Stimulated activated effector memory CD8-positive, alpha-beta T cell treated with anti-CD3 and anti-CD28 coated beads, Interleukin-12 subunit alpha, Interleukin-12 subunit beta, amount 100 ng/mL, for 72 hours (primary cell): ENCODE measurements around the gene ERGIC1.
A peak's percentile ranks its signal among the peaks of the same experiment; 100 is the strongest.
"Not testable (repeated sequence)": the region's sequence is repeated elsewhere in the genome, so short reads cannot be mapped to it uniquely, and the experiment has no call there.

Experiments used
- ATAC-seq: fragments of 150-1000 bp; cut with Tn5 transposase; 2 replicates; pipeline ENCODE4 v1.10.0; 2021
- DNase-seq, 2 donors: peaks; one replicate each; pipeline ENCODE4 v3.0.0; 2021 to 2022; ENCODE audit warnings: low spot score in 2 of 2
- H3K27ac Mint-ChIP-seq: one replicate; pipeline ENCODE4 v1.8.0; 2022; ENCODE audit warnings: mild to moderate bottlenecking, mixed read lengths
- H3K36me3 Mint-ChIP-seq: one replicate; pipeline ENCODE4 v1.8.0; 2022; ENCODE audit warnings: mild to moderate bottlenecking, mixed read lengths
- H3K4me1 Mint-ChIP-seq: one replicate; pipeline ENCODE4 v1.8.0; 2022; ENCODE audit warnings: mixed read lengths
- H3K4me3 Mint-ChIP-seq: one replicate; pipeline ENCODE4 v1.8.0; 2022; ENCODE audit warnings: mild to moderate bottlenecking, mixed read lengths
- H3K9me3 Mint-ChIP-seq: one replicate; pipeline ENCODE4 v1.8.0; 2022; ENCODE audit warnings: mixed read lengths

Gene ERGIC1

GRCh38 chr5:172858511-172858989, 24.5 kb downstream of the ERGIC1 start:
- no peak for DNase-seq
- no peaks in the 10 kb centered on the region for H3K9me3 Mint-ChIP-seq
- no peak for ATAC-seq
- H3K4me3 Mint-ChIP-seq = no peak overlapping the region
- peaks cover 6% of the 10 kb centered on the region for H3K36me3 Mint-ChIP-seq
- H3K4me1 Mint-ChIP-seq = peaks cover 84% of the 10 kb centered on the region
- peak overlapping the region; percentile 81 for H3K27ac Mint-ChIP-seq

DNA sequence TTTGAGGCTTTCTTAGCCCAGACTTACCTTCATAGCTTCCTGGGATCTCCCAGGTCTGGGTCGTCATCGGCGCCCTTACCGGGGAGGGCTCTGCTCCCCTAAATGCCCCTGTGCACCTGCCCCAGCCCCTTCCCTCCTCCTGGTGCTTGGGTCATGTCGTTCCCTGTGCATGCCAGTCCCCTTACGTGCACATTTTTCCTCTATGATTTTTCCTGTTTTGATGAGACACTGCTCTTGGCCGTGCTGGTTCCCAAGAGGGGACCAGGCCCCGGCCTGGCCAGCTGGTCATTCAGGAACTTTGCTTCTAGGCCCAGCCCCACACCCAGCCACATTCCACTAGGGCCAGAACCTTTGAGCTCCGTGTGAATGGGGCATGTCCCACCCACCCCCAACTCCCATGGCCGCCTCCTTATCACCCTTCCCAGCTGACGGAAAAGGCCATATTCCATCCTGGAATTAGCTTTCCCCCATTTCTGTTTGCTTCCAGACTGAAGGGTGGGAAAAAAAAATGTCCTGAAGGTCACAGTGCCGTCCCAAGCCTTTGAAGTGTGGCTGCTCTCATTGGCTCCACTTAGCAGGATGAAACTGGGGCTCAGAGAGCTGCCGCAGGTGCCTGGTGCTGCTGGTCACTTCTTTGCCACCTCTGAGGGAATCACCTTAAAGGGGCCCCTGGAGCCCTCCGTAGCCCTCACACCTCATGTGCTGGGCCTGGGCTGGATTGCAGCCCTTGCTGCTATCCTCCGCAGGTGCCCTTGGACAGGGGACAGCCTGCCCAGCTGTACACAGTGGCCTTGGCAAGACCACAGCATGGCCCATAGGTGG, 25.1 kb downstream of the ERGIC1 start:
- no peak overlapping the region for H3K4me3 Mint-ChIP-seq
- H3K9me3 Mint-ChIP-seq = no peaks in the 10 kb centered on the region
- ATAC-seq (no peak), DNase-seq (no peak)
- H3K36me3 Mint-ChIP-seq = peaks cover 6% of the 10 kb centered on the region
- peak overlapping the region; percentile 81 for H3K27ac Mint-ChIP-seq
- peaks cover 77% of the 10 kb centered on the region for H3K4me1 Mint-ChIP-seq

GRCh38 chr5:172859966-172860365, 25.9 kb downstream of the ERGIC1 start:
- peak; percentile 23 for ATAC-seq
- H3K27ac Mint-ChIP-seq = peak overlapping the region; percentile 81
- no peak overlapping the region for H3K4me3 Mint-ChIP-seq
- DNase-seq = no peak
- H3K36me3 Mint-ChIP-seq = peaks cover 6% of the 10 kb centered on the region
- no peaks in the 10 kb centered on the region for H3K9me3 Mint-ChIP-seq
- peaks cover 70% of the 10 kb centered on the region for H3K4me1 Mint-ChIP-seq

- no peak for DNase-seq
- Mint-ChIP-seq H3K4me1 (peaks cover 66% of the 10 kb centered on the region), H3K9me3 (no peaks in the 10 kb centered on the region), H3K36me3 (peaks cover 6% of the 10 kb centered on the region), H3K4me3 (no peak overlapping the region), H3K27ac (peak overlapping the region; percentile 81)
- peak; percentile 24 for ATAC-seq
These were observed 26.7 kb downstream of the ERGIC1 start for GRCh38 chr5:172860520-172861443.

DNA sequence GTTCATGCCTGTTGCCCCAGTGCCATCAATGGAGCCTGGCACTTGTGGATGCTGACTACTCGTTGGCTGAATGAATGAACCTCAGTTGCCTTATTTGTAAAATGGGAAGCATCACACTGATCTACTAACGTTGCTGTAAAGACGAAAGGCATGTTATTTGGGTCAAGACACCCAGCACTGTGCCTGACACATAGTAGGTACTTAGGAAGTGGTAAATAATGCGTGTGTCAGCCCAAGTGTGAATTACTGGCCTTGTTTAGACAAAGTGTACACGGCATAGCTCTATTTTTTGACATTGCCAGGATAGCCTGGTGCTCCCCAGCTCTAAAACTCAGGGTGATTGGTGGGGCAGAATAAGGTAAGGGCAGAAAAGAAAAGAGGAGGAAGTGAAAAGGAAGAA, 27.4 kb downstream of the ERGIC1 start:
- ATAC-seq = no peak
- H3K36me3 Mint-ChIP-seq = peaks cover 6% of the 10 kb centered on the region
- no peak for DNase-seq
- H3K27ac Mint-ChIP-seq = peak overlapping the region; percentile 71
- no peak overlapping the region for H3K4me3 Mint-ChIP-seq
- no peaks in the 10 kb centered on the region for H3K9me3 Mint-ChIP-seq
- H3K4me1 Mint-ChIP-seq = peaks cover 59% of the 10 kb centered on the region

DNA sequence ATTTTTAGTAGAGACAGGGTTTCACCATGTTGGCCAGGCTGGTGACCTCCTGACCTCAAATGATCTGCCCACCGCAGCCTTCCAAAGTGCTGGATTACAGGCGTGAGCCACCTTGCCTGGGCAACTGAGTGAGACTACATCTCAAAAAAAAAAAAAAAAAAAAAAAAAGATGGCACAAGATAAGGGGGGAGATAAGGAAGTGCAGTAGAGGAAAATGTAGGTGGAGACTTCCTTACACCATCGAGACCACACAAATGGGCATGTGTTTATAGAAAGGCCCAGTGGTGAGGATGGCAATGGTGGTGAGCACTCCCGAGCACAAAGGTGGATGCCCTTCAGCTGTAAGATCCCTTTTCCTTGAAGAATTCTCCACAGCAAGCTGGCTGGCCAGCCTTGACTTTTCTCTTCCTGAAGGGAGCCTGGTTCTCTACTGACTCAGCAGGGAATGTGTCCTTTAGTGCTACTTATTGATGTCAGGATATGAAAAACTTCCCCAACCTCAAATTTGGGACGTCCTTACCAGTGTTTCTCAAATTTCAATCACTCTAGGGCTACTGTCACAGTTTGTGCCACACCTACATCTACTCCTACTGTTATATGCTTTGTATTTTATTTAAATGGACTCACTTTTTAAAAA, 28.2 kb downstream of the ERGIC1 start:
- H3K27ac Mint-ChIP-seq = peak overlapping the region; percentile 20
- H3K4me1 Mint-ChIP-seq = peaks cover 54% of the 10 kb centered on the region
- no peaks in the 10 kb centered on the region for H3K9me3 Mint-ChIP-seq
- ATAC-seq (no peak), DNase-seq (no peak)
- peaks cover 6% of the 10 kb centered on the region for H3K36me3 Mint-ChIP-seq
- H3K4me3 Mint-ChIP-seq = no peak overlapping the region

- ATAC-seq, H3K4me3 Mint-ChIP-seq, H3K9me3 Mint-ChIP-seq, H3K27ac Mint-ChIP-seq, H3K36me3 Mint-ChIP-seq, DNase-seq: not testable (repeated sequence)
- peaks cover 60% of the 10 kb centered on the region for H3K4me1 Mint-ChIP-seq
These were observed 30.1 kb downstream of the ERGIC1 start for GRCh38 chr5:172864171-172864570.

- Mint-ChIP-seq H3K4me1 (peaks cover 58% of the 10 kb centered on the region), H3K27ac (no peak overlapping the region), H3K9me3 (no peaks in the 10 kb centered on the region), H3K36me3 (peaks cover 6% of the 10 kb centered on the region), H3K4me3 (no peak overlapping the region)
- no peak for ATAC-seq
- DNase-seq = no peak
These were observed 30.7 kb downstream of the ERGIC1 start for GRCh38 chr5:172864747-172865146.

- DNase-seq (no peak), ATAC-seq (no peak)
- peaks cover 41% of the 10 kb centered on the region for H3K4me1 Mint-ChIP-seq
- H3K36me3 Mint-ChIP-seq = peaks cover 6% of the 10 kb centered on the region
- H3K9me3 Mint-ChIP-seq = no peaks in the 10 kb centered on the region
- H3K4me3 Mint-ChIP-seq = no peak overlapping the region
- H3K27ac Mint-ChIP-seq = no peak overlapping the region
These were observed 32.3 kb downstream of the ERGIC1 start for GRCh38 chr5:172866378-172866777.

DNA sequence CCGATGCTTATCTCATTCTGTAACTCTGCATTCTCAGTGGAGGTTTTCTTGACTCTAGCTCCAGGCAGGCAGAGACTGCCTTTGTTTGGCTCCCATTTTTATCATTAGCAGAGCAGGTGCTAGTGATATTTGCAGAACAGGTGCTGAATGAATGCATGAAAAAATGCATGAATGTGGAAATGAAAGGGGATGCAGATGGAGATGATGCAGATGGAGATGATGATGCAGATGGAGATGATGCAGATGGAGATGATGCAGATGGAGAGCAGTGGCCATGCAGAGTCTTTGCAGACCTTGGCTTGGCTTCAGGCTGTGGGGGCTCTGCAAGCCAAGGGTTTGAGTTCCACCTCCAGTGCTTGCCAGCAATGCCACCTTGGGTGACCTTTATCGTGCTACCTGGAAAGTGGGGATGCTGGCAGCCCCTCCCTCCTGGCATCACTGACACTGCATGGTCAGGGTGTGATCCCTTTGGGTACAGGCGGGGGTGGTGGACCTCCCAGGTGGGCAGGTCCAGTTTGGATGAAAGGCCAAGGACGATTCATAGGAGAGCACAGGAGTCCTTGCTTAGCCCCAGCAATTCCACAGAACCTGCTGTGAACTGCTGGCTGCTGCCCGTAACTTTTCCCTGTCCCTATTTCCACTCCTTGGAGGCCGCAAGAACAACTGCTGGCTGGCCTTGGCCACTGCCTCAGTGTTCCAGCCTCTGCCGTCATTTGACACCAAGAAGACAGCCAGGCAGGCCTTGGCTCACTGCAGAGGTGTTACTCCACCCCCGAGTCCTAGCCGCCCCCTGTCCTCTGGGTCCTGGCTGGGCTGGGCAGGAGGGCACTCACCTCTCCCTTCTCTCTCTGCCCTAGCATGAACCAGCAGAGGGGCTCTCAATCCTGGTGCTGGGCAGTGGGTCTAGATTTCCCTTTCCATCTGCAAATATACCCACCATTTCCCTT, 33.0 kb downstream of the ERGIC1 start:
- no peak for ATAC-seq
- no peaks in the 10 kb centered on the region for H3K9me3 Mint-ChIP-seq
- H3K4me1 Mint-ChIP-seq = peaks cover 34% of the 10 kb centered on the region
- DNase-seq = no peak
- no peak overlapping the region for H3K27ac Mint-ChIP-seq
- no peak overlapping the region for H3K4me3 Mint-ChIP-seq
- H3K36me3 Mint-ChIP-seq = peaks cover 6% of the 10 kb centered on the region

GRCh38 chr5:172867761-172868435, 33.8 kb downstream of the ERGIC1 start:
- H3K9me3 Mint-ChIP-seq = no peaks in the 10 kb centered on the region
- peak overlapping the region; percentile 77 for H3K27ac Mint-ChIP-seq
- no peak overlapping the region for H3K4me3 Mint-ChIP-seq
- ATAC-seq = no peak
- H3K4me1 Mint-ChIP-seq = peaks cover 27% of the 10 kb centered on the region
- no peak for DNase-seq
- no peaks in the 10 kb centered on the region for H3K36me3 Mint-ChIP-seq

GRCh38 chr5:172868436-172868923, 34.4 kb downstream of the ERGIC1 start:
- ATAC-seq = peak; percentile 50
- H3K9me3 Mint-ChIP-seq = no peaks in the 10 kb centered on the region
- H3K4me3 Mint-ChIP-seq = no peak overlapping the region
- no peaks in the 10 kb centered on the region for H3K36me3 Mint-ChIP-seq
- H3K4me1 Mint-ChIP-seq = peaks cover 30% of the 10 kb centered on the region
- DNase-seq = no peak
- H3K27ac Mint-ChIP-seq = peak overlapping the region; percentile 77

DNA sequence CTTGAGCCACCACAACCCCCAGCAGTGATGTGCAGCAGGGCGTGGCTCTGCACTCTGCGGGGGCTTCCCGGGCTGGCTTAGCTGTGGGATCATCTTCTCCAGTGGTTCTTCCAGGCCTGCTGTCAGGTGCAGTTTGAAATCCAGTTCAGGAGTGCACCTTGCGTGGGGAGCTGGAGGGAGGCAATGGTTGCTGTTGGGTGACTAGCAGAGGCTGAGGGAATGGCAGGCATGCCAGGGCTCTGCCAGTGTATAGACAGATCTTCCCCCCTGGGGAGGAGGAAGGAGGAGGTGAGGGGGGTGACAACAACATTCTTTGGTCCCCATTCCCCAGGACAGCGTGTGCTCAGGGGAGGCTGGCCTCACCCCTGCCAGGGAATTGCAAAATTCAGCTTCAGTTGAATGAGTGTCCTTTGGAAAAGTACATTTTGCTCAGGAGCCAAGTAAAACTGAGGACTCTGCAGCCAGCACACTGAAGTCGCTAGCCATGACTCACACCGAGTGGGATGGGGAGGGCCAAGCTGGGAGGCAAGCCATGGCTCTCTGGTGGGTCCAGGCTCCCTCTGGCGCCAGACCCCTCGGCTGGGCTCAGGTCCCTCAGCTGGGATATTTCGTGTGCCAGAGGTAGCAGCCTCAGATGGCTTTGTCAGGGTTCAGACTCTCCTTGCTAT, 35.0 kb downstream of the ERGIC1 start:
- DNase-seq (no peak), ATAC-seq (peak; percentile 56)
- H3K36me3 Mint-ChIP-seq = no peaks in the 10 kb centered on the region
- no peak overlapping the region for H3K4me3 Mint-ChIP-seq
- H3K27ac Mint-ChIP-seq = peak overlapping the region; percentile 77
- peaks cover 30% of the 10 kb centered on the region for H3K4me1 Mint-ChIP-seq
- no peaks in the 10 kb centered on the region for H3K9me3 Mint-ChIP-seq
